ENCODE results near the gene PSMD11. TPM values are rescaled to one million over a fixed set of nuclear protein-coding genes. Genes with fewer than 3 reads are reported as not detected.
"Not testable (repeated sequence)": the region's sequence is repeated elsewhere in the genome, so short reads cannot be mapped to it uniquely, and the experiment has no call there.

The PSMD11 gene
- total RNA-seq, 1 experiment from 2014 or later = 212 TPM

GRCh38 chr17:32523827-32524552 lies 79.7 kb downstream of the PSMD11 start:
- H3K27me3 ChIP-seq (ENCODE audit: control insufficient read depth, insufficient read depth, low read length) = peaks cover 10% of the 10 kb centered on the region; the same call in 1 of the 2 replicates
- DNase-seq (ENCODE audit: low read depth, low spot score) (no peak), ATAC-seq (no peak)
- intact Hi-C loops (cut with micrococcal nuclease; ENCODE audit: unreplicated experiment) = no loop called here
- in situ Hi-C loops (cut with HindIII; ENCODE audit: low pct_unique_long_range_greater_than_20kb, low sequenced_read_pairs) = no loop called here
- ChIA-PET POLR2A (interaction anchor here (0.6 kb wide), 1 partner anchor 246 kb away, joined by 3 read pairs; no protein-coding TSS in a partner anchor), CTCF (no interaction called here)
- no peak overlapping the region for H3K4me3 ChIP-seq (ENCODE audit: low read depth in 2 of 2, low read length in 2 of 2)
- no TSS peak for BruUV-seq (replicated peaks)
- peaks cover 4% of the 10 kb centered on the region; the same call in 1 of the 2 replicates for H3K4me1 ChIP-seq (ENCODE audit: control insufficient read depth, insufficient read depth, low read length)
- no peak for TF ChIP-seq TCF7L2 (IDR thresholded peaks at IDR 0.05; ENCODE audit: low read depth, low read length)
- TF ChIP-seq CTCF (IDR thresholded peaks at IDR 0.05) = no peak
- TF ChIP-seq SIN3A (IDR thresholded peaks at IDR 0.05; ENCODE audit: borderline replicate concordance, insufficient read depth, low read depth, low read length) = no peak
- no peak for TF ChIP-seq POLR2AphosphoS5 (IDR thresholded peaks at IDR 0.05; ENCODE audit: low read depth, low read length)
- TF ChIP-seq REST (IDR thresholded peaks at IDR 0.05; ENCODE audit: insufficient read depth in 1 of 2, low read depth in 2 of 2, low read length in 1 of 2) = no peak
- no peaks in the 10 kb centered on the region for H3K9me3 ChIP-seq (ENCODE audit: control insufficient read depth, insufficient read depth, low read depth, low read length)
- H3K27ac ChIP-seq (ENCODE audit: low read length) = no peak overlapping the region
- H3K36me3 ChIP-seq (ENCODE audit: control insufficient read depth, insufficient read depth, low read length) = no peaks in the 10 kb centered on the region

- CTCF ChIA-PET; H3K27ac ChIP-seq (ENCODE audit: low read length); intact Hi-C loops (cut with micrococcal nuclease; ENCODE audit: unreplicated experiment); DNase-seq (ENCODE audit: low read depth, low spot score); ATAC-seq; H3K4me1 ChIP-seq (ENCODE audit: control insufficient read depth, insufficient read depth, low read length); H3K27me3 ChIP-seq (ENCODE audit: control insufficient read depth, insufficient read depth, low read length); H3K36me3 ChIP-seq (ENCODE audit: control insufficient read depth, insufficient read depth, low read length); H3K4me3 ChIP-seq (ENCODE audit: low read depth in 2 of 2, low read length in 2 of 2); in situ Hi-C loops (cut with HindIII; ENCODE audit: low pct_unique_long_range_greater_than_20kb, low sequenced_read_pairs); BruUV-seq (replicated peaks); POLR2A ChIA-PET; H3K9me3 ChIP-seq (ENCODE audit: control insufficient read depth, insufficient read depth, low read depth, low read length): not testable (repeated sequence)
Measured at GRCh38 chr17:32524553-32524880, 80.2 kb downstream of the PSMD11 start.

DNA sequence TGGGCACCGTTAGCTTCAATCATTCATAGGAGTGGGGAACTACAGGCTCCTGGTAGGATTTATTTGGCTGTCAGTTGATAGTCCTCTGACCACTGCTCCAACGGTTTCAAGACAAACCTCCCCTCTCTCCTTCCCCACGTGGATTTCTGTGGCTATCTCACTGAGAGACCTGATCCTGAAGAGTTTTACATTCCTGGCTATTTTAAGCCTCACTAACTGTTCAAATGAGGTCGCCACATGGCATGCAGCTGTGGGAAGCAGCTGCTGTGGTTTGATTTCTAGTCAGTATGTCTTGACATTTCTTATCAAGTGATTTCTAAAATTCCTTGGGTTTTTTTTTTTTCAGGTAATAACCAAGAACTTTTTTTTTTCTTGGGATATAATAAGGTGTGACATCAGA lies 80.8 kb downstream of the PSMD11 start:
- Histone ChIP-seq H3K36me3 (ENCODE audit: control insufficient read depth, insufficient read depth, low read length) (no peaks in the 10 kb centered on the region), H3K4me1 (ENCODE audit: control insufficient read depth, insufficient read depth, low read length) (no peaks in the 10 kb centered on the region), H3K4me3 (ENCODE audit: low read depth in 2 of 2, low read length in 2 of 2) (no peak overlapping the region), H3K27ac (ENCODE audit: low read length) (no peak overlapping the region), H3K27me3 (ENCODE audit: control insufficient read depth, insufficient read depth, low read length) (0 out of 2 replicates have a peak, but pooled peaks cover 10% of the 10 kb centered on the region), H3K9me3 (ENCODE audit: control insufficient read depth, insufficient read depth, low read depth, low read length) (no peaks in the 10 kb centered on the region)
- ChIA-PET CTCF (no interaction called here), POLR2A (interaction anchor here (0.6 to 0.7 kb wide), 2 partner anchors 172 to 661 kb away, joined by 3 to 5 read pairs; no protein-coding TSS in a partner anchor)
- in situ Hi-C loops (cut with HindIII; ENCODE audit: low pct_unique_long_range_greater_than_20kb, low sequenced_read_pairs) = no loop called here
- no peak for TF ChIP-seq POLR2AphosphoS5 (IDR thresholded peaks at IDR 0.05; ENCODE audit: low read depth, low read length)
- TF ChIP-seq TCF7L2 (IDR thresholded peaks at IDR 0.05; ENCODE audit: low read depth, low read length) = no peak
- TF ChIP-seq REST (IDR thresholded peaks at IDR 0.05; ENCODE audit: insufficient read depth in 1 of 2, low read depth in 2 of 2, low read length in 1 of 2) = no peak
- no peak for TF ChIP-seq CTCF (IDR thresholded peaks at IDR 0.05)
- TF ChIP-seq SIN3A (IDR thresholded peaks at IDR 0.05; ENCODE audit: borderline replicate concordance, insufficient read depth, low read depth, low read length) = no peak
- BruUV-seq (replicated peaks) = no TSS peak
- intact Hi-C loops (cut with micrococcal nuclease; ENCODE audit: unreplicated experiment) = no loop called here
- no peak for DNase-seq (ENCODE audit: low read depth, low spot score)
- no peak for ATAC-seq

Data from Panc1 (cell line).